Renal pelvis (tissue), 4 donors: ENCODE results near the gene DCTD. TPM values are rescaled to one million over a fixed set of nuclear protein-coding genes. Genes with fewer than 3 reads are reported as not detected.

Experiments
- DNase-seq: peaks from one replicate; pipeline ENCODE4 v3.0.0-alpha.2; 2013
- polyA plus RNA-seq, 3 donors: library from polyadenylated mRNA; unstranded; fragments of 120-200 nt; gene quantifications; one replicate each; pipeline ENCODE4 v1.2.1, GENCODE V29; 2013; ENCODE audit not compliant: insufficient read length in 3 of 3

The DCTD gene
- polyA plus RNA-seq, 3 donors = 108 to 118 (median 110) TPM

DNA sequence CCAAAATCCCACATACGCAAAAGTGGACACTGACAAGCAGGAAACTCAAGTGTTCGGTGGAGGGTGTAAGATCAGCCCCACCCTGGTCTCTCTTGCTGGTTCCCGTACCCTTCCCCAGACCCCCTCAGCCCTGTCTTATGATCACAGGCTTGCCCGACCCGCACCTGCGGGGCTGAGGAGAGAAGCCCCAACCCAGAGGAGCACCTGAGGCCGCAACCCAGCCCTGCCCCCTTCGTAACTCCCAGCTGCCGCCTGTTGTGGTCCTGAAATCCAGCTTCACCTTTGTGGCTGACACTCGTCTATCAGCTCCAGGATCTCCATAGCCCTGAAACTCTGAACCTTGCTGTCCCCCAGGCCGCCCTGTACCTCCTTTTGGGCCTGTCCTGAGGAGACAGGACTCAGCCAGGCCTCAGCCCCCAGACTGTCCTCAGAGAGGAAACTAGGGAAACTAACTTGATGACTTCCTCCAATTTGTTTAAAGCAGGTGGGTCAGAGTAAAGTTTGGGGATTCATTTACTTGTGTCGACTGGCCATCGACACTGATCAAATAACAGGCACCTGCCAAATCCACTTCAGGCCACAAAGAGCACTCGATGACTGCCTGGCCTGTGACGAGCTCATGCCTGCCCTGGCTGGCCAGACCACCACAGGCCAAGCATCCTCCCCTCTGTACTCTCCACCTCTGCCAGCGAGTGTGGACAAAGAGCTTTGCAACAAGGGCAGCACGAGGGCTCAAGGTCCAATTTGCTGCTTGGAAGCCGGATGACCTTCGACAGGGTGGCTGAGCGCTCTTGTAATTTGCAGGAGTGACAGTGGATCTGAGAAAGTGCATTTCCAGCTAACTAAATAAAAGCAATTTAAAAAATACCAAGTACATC is 19.3 kb downstream of the DCTD start:
- DNase-seq = no peak

DNA sequence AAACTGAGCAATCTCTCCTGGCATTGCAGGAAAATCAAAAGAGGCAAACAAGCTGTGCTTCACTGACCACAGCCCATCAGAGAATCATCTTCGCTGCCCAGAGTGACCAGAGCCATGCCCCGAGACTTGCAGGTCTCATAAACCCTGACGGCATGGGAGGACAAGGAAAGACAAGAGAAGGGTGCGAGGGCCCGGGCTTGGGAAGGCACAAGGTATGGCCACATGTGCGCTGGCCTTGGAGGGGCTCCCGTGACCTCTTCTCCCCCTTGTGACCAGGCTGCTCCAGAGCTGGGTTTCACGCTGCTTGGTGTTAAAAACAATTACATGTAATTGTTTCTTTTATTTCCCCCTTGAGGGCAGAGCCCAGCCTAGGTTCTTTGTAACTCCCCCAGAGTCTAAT is 20.8 kb downstream of the DCTD start:
- no peak for DNase-seq

DNA sequence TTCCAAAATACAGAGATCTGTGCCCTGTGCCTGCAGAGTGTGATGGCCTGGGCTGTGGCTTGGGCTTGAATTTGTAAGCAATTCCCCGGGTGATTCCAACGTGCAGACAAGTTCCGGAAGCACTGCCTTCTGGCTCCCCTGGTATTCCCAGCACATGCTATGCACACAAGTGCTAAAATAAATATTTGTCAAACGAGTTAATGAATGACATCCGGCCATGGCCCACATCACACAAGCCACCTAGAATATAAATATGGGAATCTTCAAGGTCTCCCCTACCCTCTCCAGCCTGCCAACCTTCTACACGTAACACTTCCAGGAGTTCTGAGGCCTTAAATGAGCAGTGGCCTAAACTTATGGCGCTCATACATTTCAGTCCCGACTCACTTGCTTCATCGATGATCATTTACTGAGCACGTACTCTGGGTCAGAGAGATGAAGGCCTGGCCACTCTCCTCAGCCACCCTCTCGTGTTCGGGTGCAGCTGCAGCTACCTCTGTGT is 21.3 kb downstream of the DCTD start:
- DNase-seq = no peak

DNA sequence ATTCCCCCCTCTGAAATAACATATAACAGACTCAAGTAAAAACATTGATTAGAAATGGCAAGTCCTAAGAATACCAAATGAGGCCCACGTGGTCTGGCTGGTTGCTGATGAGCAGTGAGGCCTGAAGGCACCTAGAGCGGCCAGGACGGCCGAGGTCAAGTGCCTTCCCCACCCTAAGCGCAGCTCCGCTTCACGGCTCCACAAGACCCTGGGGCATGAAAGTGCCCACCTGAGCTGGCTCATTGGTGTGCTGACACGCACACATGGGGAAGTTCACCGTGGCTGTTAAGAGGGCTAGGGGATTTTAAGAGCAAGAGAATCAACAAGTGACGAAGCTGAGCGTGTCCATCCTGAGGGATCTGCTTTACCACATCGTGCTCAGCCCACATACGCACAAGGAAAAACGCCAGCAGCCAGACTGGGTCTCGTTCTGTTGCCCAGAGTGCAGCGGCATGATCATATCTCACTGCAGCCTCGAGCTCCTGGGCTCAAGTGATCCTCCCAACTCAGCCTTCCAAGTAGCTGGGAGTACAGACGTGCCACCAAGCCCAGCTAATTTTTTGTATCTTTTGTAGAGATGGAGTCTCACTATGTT is 22.4 kb downstream of the DCTD start:
- no peak for DNase-seq

DNA sequence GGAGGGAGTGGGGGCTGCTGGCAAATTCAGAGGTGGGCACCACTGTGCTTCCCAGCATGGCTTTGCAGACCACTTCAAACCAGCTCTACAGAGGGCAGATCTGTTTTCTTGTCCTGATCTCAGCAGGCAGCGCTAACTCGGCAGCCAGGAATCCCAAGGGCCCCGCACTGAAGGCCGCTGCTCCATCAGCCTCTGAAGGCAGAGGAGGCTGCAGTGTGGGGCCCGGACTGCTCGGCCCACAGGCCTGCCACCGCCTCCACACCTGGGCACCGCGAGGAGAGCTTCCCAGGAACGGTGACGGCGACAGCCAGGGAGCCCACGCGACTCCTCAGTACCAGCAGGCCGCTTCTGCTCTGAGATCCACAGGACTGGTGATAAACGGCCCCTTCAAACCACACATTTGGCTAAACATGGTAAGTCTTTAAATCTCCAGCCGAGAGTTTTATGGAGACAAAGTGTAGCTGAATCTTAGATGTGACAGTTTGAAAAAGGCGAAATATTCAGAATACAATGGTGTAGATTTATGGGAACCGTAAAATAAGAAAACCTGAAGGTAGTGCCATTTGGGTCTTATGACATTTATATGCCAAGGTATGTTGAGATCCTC is 23.6 kb downstream of the DCTD start:
- DNase-seq = no peak

DNA sequence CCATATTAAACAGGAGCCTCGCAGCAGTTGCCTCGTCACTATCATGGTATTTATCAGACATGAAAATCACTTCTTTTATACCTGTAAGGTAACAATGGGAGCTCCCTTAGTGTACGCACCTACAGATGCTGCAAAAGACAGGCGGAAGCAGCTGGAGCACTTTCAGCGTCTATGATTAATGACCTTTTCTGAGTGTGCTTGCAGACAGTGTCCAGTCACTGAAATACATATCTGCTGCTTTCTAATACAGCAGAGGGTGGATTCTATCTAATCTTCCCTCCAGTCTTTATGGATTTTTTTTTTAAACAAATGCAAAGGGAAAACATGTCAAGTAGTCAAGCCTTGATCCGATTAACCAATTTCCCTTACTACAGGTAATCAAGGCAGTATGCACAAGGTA is 24.1 kb downstream of the DCTD start:
- DNase-seq = no peak

DNA sequence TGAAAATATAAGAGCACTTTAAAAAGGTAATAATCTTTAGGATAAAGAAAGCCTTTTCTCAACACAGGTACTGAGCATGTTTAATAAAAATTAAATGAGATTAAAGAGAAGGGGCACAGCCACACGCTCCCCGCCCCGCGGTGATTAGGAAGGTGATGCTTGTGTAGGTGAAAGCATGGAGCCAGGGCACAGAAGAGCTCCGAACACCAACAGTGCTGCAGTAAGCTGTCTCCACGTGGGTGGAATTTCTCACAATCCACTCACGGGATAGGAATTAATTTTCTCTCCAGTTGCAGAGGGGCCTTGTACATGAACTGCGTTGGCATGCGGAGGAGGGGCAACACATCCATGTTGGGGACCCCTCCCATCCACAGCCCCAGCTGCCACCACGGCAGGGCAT is 27.0 kb downstream of the DCTD start:
- DNase-seq = no peak

DNA sequence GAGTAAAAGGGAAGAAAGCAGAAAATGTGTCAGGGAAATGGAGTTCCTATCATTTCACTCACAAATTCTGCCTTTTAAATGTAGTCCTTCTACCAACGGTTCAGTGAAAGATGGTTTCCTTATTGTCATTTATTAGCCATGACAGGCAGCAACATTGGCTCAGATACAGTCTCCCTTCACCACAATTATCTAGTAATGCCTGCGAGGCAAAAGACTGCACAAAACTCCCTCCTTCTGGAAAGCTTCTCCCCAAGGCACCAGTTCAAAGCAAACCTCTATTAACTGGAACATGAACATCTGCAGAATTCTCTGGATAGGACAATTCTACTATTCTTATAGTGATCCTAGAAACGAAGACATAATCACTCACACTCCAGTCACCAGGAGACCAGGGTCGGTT is 28.3 kb downstream of the DCTD start:
- no peak for DNase-seq

DNA sequence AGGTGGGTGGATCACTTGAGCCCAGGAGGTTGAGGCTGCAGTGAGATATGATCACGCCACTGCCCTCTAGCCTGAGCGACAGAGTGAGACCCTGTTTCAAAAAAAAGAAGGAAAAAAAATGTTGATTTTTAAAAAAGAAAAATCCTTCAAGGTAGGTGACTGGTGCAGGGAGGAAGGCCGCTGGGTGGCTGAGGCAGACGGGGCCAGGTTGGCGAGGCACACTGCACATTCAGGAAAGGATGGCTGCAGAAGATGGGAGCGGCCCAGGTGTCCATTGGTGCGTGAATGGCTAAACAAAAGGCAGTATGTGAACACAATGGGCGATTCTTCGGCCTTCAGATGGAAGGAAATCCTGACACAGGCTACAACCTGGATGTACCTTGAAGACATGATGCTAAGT is 30.4 kb downstream of the DCTD start:
- DNase-seq = no peak

DNA sequence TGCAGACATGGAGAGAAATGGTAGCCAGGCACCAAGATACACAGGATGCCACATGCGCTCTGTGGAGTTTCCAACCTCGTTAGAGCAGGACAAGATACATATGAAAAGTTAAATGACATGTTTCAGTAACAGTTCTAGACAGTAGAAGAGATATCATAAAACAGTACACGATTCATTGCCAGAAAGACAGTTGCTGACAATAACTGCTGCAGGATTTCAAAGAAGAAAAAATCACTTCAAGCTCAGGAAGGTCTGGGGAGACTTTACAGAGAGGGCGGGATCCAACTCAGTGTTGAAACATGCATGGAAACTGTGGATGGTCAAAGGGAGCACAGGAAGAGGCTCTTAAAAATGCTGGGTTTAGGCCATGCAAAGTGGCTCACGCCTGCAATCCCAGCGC is 31.0 kb downstream of the DCTD start:
- no peak for DNase-seq

DNA sequence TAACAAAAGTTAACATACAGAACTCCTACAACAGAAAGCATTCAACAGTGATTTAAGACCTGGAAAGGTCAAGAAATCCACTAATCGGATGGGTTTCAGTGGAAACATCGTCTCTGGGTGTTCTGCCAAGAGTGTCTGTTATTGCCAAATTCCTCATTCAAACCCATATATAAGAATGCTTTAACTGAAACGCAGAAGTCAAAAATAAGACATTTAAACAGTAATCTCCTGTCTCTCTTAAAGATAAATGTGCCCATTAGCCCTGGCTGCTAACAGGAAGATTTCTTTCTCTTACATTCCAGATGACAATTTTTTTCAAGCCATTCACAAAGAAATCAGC is 31.5 kb downstream of the DCTD start:
- no peak for DNase-seq

DNA sequence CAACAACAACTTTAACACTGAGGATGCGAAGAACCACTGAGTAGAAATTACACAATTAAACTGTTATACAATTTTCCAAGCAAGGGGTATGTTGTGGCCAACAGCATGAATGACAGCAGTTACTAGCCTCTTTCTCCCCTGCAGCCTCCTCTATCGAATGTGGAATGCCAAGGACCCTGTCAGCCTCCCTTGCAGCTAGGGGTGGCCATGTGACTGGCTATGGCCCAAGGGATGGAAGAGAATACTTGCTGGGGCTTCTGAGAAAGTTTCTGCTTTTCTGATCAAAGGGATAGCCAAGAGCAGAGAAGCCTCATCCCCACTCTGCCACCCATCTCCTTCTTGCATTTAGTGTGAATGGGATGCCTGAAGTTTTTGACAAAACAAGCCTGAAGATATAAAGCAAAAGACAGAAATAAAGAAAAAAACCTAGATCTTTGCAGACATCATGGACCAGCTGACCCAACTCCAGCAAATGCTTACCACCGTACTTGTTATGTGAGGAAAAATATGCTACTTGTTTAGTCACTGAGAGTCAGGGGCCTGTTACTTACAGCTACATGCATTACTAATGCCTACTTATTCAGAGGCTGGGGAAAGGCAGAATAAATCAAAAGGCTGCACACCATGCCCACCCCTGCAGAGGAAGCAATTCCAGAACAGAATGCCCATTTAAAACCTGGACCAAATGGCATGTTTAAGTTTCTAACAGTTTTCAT is 32.0 kb downstream of the DCTD start:
- no peak for DNase-seq

DNA sequence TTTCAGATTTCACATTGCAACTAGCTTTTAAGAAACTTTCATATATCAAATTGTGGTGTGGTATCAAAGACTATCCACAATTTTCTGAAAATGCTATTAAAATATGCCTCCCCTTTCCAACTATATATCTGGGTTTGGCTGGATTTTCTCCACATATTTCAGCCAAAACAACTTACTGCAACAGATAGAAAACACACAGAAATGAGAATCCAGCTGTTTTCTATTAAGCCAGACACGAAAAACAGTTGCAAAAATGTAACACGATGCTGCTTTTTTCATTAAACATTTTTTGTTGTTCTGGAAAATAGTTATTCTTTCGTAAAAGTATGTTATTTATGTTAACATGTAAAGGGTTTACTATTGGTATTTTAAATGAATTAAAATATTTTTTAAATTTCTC is 33.1 kb downstream of the DCTD start:
- DNase-seq = no peak

DNA sequence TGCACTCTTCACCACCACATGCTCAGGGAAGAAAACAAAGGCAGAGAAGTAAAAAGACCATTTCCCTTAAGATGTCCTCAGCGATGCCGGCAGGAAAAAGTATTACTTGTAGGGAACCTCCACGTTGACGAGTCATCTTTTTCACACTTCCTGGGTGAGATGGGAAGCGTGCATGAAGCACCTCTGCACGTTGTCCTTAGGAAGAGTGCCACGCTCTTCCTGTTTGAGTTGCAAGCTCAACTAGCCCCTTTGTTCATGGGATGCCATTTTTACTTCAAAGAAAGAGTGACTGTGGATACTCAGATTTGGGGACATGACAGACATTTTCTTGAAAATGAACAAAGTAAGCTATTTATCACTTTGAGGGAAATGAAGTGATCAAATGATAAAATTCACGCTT is 33.8 kb downstream of the DCTD start:
- DNase-seq = no peak

DNA sequence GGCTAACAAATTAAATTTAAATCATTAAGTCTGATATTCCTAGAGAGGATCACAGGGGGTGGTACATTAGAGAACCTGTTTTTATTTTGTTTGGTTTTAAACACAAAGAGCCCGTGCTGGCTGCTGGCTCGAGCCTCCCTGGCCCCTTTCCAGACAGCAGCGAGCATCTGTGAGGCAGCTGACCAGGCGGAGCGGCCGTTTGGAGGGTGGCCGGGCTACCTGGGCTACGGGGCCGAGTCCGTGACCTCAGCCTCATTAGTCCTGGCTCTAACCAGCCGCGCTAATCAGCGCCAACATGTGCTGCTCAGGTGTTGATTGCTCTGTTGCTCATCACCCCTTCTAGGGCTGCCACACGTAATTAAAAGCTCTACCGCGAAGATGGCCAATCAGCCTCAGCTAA is 35.3 kb downstream of the DCTD start:
- DNase-seq = no peak

DNA sequence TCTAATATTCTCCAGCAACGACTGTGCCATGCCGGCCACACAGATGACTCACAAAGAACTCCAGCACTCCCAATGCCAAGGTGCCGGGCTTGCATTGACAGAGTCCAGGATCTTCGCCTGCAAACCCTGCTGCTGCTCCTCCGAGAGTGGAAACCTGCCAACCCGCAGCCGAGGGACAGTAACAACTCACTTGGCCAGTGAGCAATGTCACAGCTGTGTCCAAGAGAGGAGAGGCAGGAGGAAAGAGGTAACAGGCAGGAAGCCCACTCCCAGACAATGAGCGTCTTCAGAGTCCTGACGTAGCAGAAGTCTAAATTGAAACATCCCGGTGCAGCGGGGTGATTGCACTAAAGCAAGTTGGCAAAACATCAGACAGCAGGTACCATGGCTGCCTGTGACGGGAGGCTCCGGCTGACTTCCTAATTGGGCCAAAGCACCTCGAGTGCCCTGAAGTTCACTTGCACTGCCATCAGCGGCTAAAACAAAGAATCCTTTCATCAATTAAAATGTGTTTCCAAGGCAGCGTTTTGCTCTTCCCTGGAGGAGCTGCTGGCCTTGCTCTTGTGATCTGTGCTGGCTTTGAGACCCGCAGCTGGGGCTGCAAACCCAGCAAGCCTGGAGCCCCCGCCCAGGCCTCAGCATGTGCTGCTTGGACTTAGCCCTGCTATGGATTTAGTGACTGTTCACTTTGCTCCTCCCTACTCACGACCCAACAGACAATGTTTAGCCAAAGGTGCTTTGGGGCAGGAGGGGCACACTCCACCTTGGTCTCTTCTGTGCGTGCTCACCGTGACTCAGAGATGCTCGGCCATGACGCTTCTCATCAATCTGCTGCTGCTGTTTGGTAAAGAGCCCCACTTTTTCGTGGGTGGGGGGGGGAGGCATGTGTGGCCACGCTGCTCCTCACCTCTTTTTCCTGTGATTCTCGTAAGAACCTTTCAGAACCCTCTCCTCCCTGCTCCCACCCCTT is 36.5 kb downstream of the DCTD start:
- DNase-seq = no peak

DNA sequence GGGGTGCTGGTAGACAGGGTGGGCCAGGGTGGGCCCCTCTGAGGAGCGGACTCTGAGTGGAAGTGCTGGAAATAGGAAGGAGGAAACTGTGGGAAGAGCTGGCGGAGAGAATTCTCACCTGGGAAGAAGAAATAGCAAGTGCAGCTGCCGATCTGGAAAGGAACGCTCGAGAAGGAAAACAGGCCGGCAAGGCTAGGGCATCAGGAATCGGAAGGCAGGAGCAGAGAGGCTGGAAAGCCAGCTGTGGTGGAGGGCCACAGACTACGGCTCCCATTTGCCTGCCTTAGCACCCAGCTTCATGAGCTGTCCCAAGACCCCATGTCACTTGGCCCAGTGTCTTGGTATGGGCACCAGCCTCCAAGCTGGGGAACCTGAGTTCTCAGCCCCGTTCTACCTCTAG is 37.3 kb downstream of the DCTD start:
- DNase-seq = no peak

DNA sequence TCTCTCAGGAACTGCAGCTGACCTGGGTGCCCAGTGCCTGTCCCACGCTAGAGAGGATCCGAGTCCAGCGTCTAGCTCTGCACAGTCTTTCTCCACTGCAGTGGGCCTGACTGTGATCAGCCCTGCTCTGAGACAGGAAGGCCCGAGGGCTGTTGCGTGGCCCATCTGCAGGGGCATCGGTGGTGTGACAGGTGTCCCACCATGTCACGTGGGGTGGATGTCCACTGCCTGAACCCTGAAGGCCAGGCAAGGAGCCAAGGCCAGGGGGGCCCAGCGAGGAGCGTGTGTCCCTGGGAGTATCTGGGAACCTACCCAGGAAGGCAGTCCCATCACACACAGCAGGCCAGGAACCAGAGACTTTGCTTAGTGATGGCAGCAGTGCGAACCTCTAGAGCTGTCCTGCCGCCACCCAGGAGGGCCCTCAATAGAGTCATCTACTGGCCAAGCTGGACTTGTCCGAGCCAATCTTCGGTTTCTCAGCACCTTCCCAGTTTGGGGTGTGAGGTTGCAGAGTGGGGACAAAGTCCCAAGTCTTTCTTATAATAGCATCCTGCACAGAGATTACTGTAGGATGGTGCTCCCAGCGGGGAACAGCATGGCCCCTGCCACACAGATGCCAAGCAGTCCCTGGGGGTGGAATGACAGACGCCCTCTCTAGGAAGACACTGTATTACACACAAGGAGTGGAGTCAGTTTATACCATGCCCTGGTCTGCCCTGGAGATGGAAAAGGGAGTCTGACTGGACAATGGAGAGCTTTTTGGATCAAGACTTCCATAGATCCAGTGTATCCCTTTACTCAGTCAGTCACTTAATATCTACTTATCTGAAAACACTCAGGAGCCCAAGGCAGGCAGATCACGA is 38.3 kb downstream of the DCTD start:
- DNase-seq = no peak

DNA sequence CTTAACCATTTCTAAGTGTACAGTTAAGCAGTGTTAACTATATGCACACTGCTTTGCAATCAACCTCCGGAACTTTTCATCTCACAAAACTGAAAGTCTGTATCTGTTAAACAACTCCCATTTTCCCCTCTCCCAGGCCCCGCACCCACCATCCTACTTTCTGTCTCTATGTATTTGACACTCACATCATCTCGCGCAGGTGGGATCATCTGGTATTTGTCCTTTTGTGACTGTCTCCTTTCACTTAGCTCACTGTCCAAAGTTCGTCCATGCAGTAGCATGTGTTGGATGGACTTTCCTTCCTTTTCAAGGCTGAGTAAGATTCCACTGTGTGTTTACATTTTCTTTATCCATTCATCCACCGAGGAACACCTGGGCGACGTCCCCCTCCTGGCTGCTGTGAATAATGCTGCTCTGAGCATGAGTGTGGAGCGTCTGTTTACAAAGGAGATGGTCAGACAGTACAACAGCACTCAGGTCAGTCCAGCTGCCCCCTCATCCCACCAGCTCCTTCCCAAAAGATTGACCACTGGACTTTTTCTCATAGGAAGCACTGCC is 39.8 kb downstream of the DCTD start:
- DNase-seq = no peak

DNA sequence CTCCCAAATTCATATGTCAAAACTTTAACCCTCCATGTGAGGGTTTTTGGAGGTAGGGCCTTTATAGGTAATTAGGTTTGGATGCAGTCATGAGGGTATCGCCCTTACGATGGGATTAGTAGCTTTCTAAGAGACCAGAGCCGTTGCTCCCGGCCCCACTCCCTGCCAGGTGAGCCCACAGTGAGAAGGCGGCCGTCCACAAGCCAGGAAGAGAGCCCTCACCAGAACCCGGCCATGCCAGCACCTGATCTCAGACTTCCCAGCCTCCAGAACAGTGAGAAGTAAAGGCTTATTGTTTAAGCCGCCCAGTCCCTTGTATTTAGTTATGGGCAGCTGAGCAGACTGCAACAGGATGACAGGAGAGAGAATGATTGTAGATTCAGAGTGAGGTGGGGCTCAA is 40.8 kb downstream of the DCTD start:
- no peak for DNase-seq
